CD4-positive, alpha-beta memory T cell (primary cell): Measurements from ENCODE around the gene MTHFD2L. TPM values are rescaled to one million over a fixed set of nuclear protein-coding genes. Genes with fewer than 3 reads are reported as not detected.

ENCODE experiments used
- CTCF ChIA-PET: fragments of 350-600 bp; sonication (Branson Sonifier 250); formaldehyde crosslinking; loops from one replicate; lab custom pipeline; 2021; ENCODE audit warnings: inconsistent platforms; ENCODE audit not compliant: partially characterized antibody; lab: Charles Lee
- POLR2A ChIA-PET: fragments of 350-600 bp; sonication (Branson Sonifier 250); formaldehyde crosslinking; loops from one replicate; lab custom pipeline; 2021; ENCODE audit not compliant: partially characterized antibody; lab: Charles Lee
- DNase-seq, 5 donors: peaks; one replicate each; pipeline versions ENCODE4 v3.0.0 to v3.0.0-alpha.2; 2020 to 2022; ENCODE audit warnings: mixed read lengths in 1 of 5
- H3K27ac ChIP-seq: one replicate; pipeline ENCODE4 v1.7.0; 2013; ENCODE audit warnings: low read depth, low read length
- H3K27me3 ChIP-seq: 2 replicates; pipeline ENCODE4 v1.7.0; 2013; ENCODE audit warnings: mild to moderate bottlenecking, low read length, moderate library complexity; ENCODE audit not compliant: insufficient read depth
- H3K36me3 ChIP-seq: 2 replicates; pipeline ENCODE4 v1.7.0; 2013; ENCODE audit warnings: mild to moderate bottlenecking, low read length, moderate library complexity; ENCODE audit not compliant: insufficient read depth
- H3K4me1 ChIP-seq: 2 replicates; pipeline ENCODE4 v1.7.0; 2013; ENCODE audit warnings: mild to moderate bottlenecking, low read length, moderate library complexity; ENCODE audit not compliant: insufficient read depth
- H3K4me3 ChIP-seq, 2 donors: one replicate each; pipeline ENCODE4 v1.7.0; 2013; ENCODE audit warnings: low read length in 2 of 2, mild to moderate bottlenecking in 1 of 2
- H3K9me3 ChIP-seq, 2 donors: one replicate each; pipeline ENCODE4 v1.7.0; 2013; ENCODE audit warnings: low read length in 2 of 2, control low read depth in 1 of 2; ENCODE audit not compliant: control insufficient read depth in 1 of 2
- H3K27ac Mint-ChIP-seq, 7 donors: one replicate each; pipeline ENCODE4 v1.8.0; 2020 to 2021; ENCODE audit warnings: mixed read lengths in 7 of 7, mild to moderate bottlenecking in 6 of 7, inconsistent platforms in 3 of 7, moderate library complexity in 3 of 7
- H3K27me3 Mint-ChIP-seq, 2 donors: one replicate each; pipeline ENCODE4 v1.8.0; 2020 to 2021; ENCODE audit warnings: mixed read lengths in 2 of 2
- H3K36me3 Mint-ChIP-seq, 2 donors: one replicate each; pipeline ENCODE4 v1.8.0; 2020 to 2021; ENCODE audit warnings: mixed read lengths in 2 of 2, inconsistent platforms in 1 of 2, mild to moderate bottlenecking in 1 of 2
- H3K4me1 Mint-ChIP-seq, 4 donors: one replicate each; pipeline ENCODE4 v1.8.0; 2020 to 2021; ENCODE audit warnings: mixed read lengths in 4 of 4, mild to moderate bottlenecking in 1 of 4
- H3K4me3 Mint-ChIP-seq, 8 donors: one replicate each; pipeline ENCODE4 v1.8.0; 2020 to 2021; ENCODE audit warnings: mixed read lengths in 8 of 8, mild to moderate bottlenecking in 7 of 8, moderate library complexity in 6 of 8, inconsistent platforms in 3 of 8
- H3K9me3 Mint-ChIP-seq, 8 donors: one replicate each; pipeline ENCODE4 v1.8.0; 2020 to 2021; ENCODE audit warnings: mixed read lengths in 8 of 8, mild to moderate bottlenecking in 5 of 8, inconsistent platforms in 3 of 8, moderate library complexity in 1 of 8
- intact Hi-C: fragments of 100-400 bp; cut with micrococcal nuclease; formaldehyde crosslinking; loops from one replicate; pipeline ENCODE4 v1.15.1; 2023
- polyA plus RNA-seq, 2 donors: library from polyadenylated mRNA; unstranded; fragments of 300-500 nt; fragmentation: Illumina TruSeq; gene quantifications; one replicate each; pipeline ENCODE4 v1.2.3, GENCODE V29; 2021
- total RNA-seq, 2 experiments: library from RNA; stranded (reverse); gene quantifications; one replicate each; pipeline ENCODE4 v1.2.3, GENCODE V29; 2021

The MTHFD2L gene
- total and polyA plus RNA-seq, 4 experiments from 2014 or later = 3.6 to 7.6 (median 6.0) TPM

GRCh38 chr4:74322301-74322700, 164.4 kb downstream of the MTHFD2L start:
- Mint-ChIP-seq H3K9me3 (no peaks in the 10 kb centered on the region), H3K4me3 (no peak overlapping the region), H3K36me3 (no peaks in the 10 kb centered on the region), H3K27ac (no peak overlapping the region), H3K27me3 (peaks cover 10 to 16% of the 10 kb centered on the region in 2 donors), H3K4me1 (no peaks in the 10 kb centered on the region)
- POLR2A ChIA-PET = no interaction called here
- no peaks in the 10 kb centered on the region for H3K27me3 ChIP-seq
- no peaks in the 10 kb centered on the region for H3K9me3 ChIP-seq
- CTCF ChIA-PET = interaction anchor here (1.2 kb wide), 1 partner anchor 209 kb away, joined by 4 read pairs; no protein-coding TSS in a partner anchor
- H3K36me3 ChIP-seq = no peaks in the 10 kb centered on the region
- no peaks in the 10 kb centered on the region for H3K4me1 ChIP-seq
- H3K4me3 ChIP-seq = no peak overlapping the region
- intact Hi-C loops = no loop called here
- H3K27ac ChIP-seq = no peak overlapping the region
- no peak for DNase-seq

GRCh38 chr4:74323663-74324062, 165.7 kb downstream of the MTHFD2L start:
- H3K4me1 ChIP-seq = no peaks in the 10 kb centered on the region
- intact Hi-C loops = no loop called here
- H3K36me3 ChIP-seq = no peaks in the 10 kb centered on the region
- H3K9me3 ChIP-seq = no peaks in the 10 kb centered on the region
- ChIA-PET CTCF (no interaction called here), POLR2A (no interaction called here)
- no peak for DNase-seq
- no peaks in the 10 kb centered on the region for H3K27me3 ChIP-seq
- peaks cover 11 to 23% of the 10 kb centered on the region in 2 donors for H3K27me3 Mint-ChIP-seq
- H3K4me3 ChIP-seq = no peak overlapping the region
- H3K4me1 Mint-ChIP-seq = no peaks in the 10 kb centered on the region
- no peaks in the 10 kb centered on the region for H3K36me3 Mint-ChIP-seq
- H3K9me3 Mint-ChIP-seq = peaks cover 0 to 2% (median 0%) of the 10 kb centered on the region in 8 donors
- H3K27ac Mint-ChIP-seq = no peak overlapping the region
- H3K4me3 Mint-ChIP-seq = no peak overlapping the region
- no peak overlapping the region for H3K27ac ChIP-seq

DNA sequence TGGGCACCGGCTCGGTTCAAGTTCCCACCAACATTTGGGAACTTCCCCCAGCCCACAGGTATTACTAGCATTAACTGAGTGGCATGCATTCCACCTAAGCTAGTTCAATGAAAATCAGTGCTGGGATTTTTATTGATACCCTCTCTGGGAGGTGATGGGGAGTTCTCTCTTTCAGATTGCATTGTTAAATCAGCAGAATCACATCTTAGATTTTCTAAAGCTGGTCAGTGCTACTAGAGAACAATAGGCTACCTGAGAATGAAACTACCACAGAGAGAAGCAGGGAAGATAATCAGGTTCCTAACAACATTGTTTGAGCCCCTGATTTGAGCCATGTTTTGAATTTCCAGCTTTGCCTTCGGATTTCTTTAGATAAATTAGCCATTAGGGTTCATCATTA, 166.3 kb downstream of the MTHFD2L start:
- no peak for DNase-seq
- no peak overlapping the region for H3K4me3 Mint-ChIP-seq
- no peaks in the 10 kb centered on the region for H3K4me1 ChIP-seq
- no peaks in the 10 kb centered on the region for H3K9me3 ChIP-seq
- no peaks in the 10 kb centered on the region for H3K27me3 ChIP-seq
- no peaks in the 10 kb centered on the region for H3K36me3 ChIP-seq
- H3K9me3 Mint-ChIP-seq = peaks cover 0 to 2% (median 0%) of the 10 kb centered on the region in 8 donors
- H3K27ac ChIP-seq = no peak overlapping the region
- intact Hi-C loops = no loop called here
- no peak overlapping the region for H3K4me3 ChIP-seq
- H3K4me1 Mint-ChIP-seq = no peaks in the 10 kb centered on the region
- ChIA-PET CTCF (no interaction called here), POLR2A (no interaction called here)
- peaks cover 11 to 29% of the 10 kb centered on the region in 2 donors for H3K27me3 Mint-ChIP-seq
- H3K27ac Mint-ChIP-seq = no peak overlapping the region
- H3K36me3 Mint-ChIP-seq = no peaks in the 10 kb centered on the region

- Histone ChIP-seq H3K36me3 (no peaks in the 10 kb centered on the region), H3K27ac (no peak overlapping the region), H3K27me3 (no peaks in the 10 kb centered on the region), H3K9me3 (no peaks in the 10 kb centered on the region), H3K4me3 (no peak overlapping the region), H3K4me1 (no peaks in the 10 kb centered on the region)
- H3K36me3 Mint-ChIP-seq = no peaks in the 10 kb centered on the region
- DNase-seq = no peak
- H3K4me3 Mint-ChIP-seq = no peak overlapping the region
- no peak overlapping the region for H3K27ac Mint-ChIP-seq
- peaks cover 11 to 28% of the 10 kb centered on the region in 2 donors for H3K27me3 Mint-ChIP-seq
- ChIA-PET POLR2A (no interaction called here), CTCF (no interaction called here)
- intact Hi-C loops = no loop called here
- peaks cover 0 to 2% (median 0%) of the 10 kb centered on the region in 8 donors for H3K9me3 Mint-ChIP-seq
- H3K4me1 Mint-ChIP-seq = no peaks in the 10 kb centered on the region
Measured at GRCh38 chr4:74325886-74326285, 168.0 kb downstream of the MTHFD2L start.

- H3K9me3 Mint-ChIP-seq = peaks cover 0 to 2% (median 0%) of the 10 kb centered on the region in 8 donors
- no peaks in the 10 kb centered on the region for H3K36me3 ChIP-seq
- no peak for DNase-seq
- no peak overlapping the region for H3K4me3 Mint-ChIP-seq
- no peak overlapping the region for H3K27ac Mint-ChIP-seq
- H3K36me3 Mint-ChIP-seq = no peaks in the 10 kb centered on the region
- H3K27ac ChIP-seq = no peak overlapping the region
- no peaks in the 10 kb centered on the region for H3K4me1 Mint-ChIP-seq
- peaks cover 9 to 20% of the 10 kb centered on the region in 2 donors for H3K27me3 Mint-ChIP-seq
- H3K4me3 ChIP-seq = no peak overlapping the region
- H3K27me3 ChIP-seq = no peaks in the 10 kb centered on the region
- intact Hi-C loops = no loop called here
- ChIA-PET POLR2A (no interaction called here), CTCF (interaction anchor here (1.6 kb wide), 1 partner anchor 9 kb away, joined by 5 read pairs; no protein-coding TSS in a partner anchor)
- H3K4me1 ChIP-seq = no peaks in the 10 kb centered on the region
- H3K9me3 ChIP-seq = no peaks in the 10 kb centered on the region
Measured at GRCh38 chr4:74327762-74328161, 169.8 kb downstream of the MTHFD2L start.

- POLR2A ChIA-PET = no interaction called here
- Mint-ChIP-seq H3K36me3 (no peaks in the 10 kb centered on the region), H3K27me3 (peaks cover 6 to 19% of the 10 kb centered on the region in 2 donors), H3K27ac (no peak overlapping the region), H3K4me3 (no peak overlapping the region), H3K9me3 (peaks cover 0 to 2% (median 0%) of the 10 kb centered on the region in 8 donors), H3K4me1 (no peaks in the 10 kb centered on the region)
- intact Hi-C loops = no loop called here
- Histone ChIP-seq H3K4me1 (no peaks in the 10 kb centered on the region), H3K27ac (no peak overlapping the region), H3K27me3 (no peaks in the 10 kb centered on the region), H3K36me3 (no peaks in the 10 kb centered on the region), H3K4me3 (no peak overlapping the region), H3K9me3 (no peaks in the 10 kb centered on the region)
- DNase-seq = no peak
- CTCF ChIA-PET = interaction anchor here (1.6 kb wide), 1 partner anchor 10 kb away, joined by 5 read pairs; no protein-coding TSS in a partner anchor
Measured at GRCh38 chr4:74328501-74328900, 170.6 kb downstream of the MTHFD2L start.

- H3K4me3 ChIP-seq = no peak overlapping the region
- H3K9me3 ChIP-seq = no peaks in the 10 kb centered on the region
- Mint-ChIP-seq H3K9me3 (peaks cover 0 to 3% (median 0%) of the 10 kb centered on the region in 8 donors), H3K4me3 (no peak overlapping the region), H3K27me3 (peaks cover 4 to 13% of the 10 kb centered on the region in 2 donors), H3K4me1 (no peaks in the 10 kb centered on the region), H3K36me3 (no peaks in the 10 kb centered on the region), H3K27ac (no peak overlapping the region)
- no peaks in the 10 kb centered on the region for H3K4me1 ChIP-seq
- no peaks in the 10 kb centered on the region for H3K27me3 ChIP-seq
- no peak for DNase-seq
- intact Hi-C loops = no loop called here
- POLR2A ChIA-PET = no interaction called here
- CTCF ChIA-PET = interaction anchor here (1.6 kb wide), 1 partner anchor 11 kb away, joined by 5 read pairs; no protein-coding TSS in a partner anchor
- H3K36me3 ChIP-seq = no peaks in the 10 kb centered on the region
- H3K27ac ChIP-seq = no peak overlapping the region
Measured at GRCh38 chr4:74329307-74329706, 171.4 kb downstream of the MTHFD2L start.
